Measurements from ENCODE around the gene COL4A3. TPM values are rescaled to one million over a fixed set of nuclear protein-coding genes. Genes with fewer than 3 reads are reported as not detected.

Gene COL4A3
- polyA plus RNA-seq, 4 donors: 41.9 to 64.6 (median 57.6) TPM

DNA sequence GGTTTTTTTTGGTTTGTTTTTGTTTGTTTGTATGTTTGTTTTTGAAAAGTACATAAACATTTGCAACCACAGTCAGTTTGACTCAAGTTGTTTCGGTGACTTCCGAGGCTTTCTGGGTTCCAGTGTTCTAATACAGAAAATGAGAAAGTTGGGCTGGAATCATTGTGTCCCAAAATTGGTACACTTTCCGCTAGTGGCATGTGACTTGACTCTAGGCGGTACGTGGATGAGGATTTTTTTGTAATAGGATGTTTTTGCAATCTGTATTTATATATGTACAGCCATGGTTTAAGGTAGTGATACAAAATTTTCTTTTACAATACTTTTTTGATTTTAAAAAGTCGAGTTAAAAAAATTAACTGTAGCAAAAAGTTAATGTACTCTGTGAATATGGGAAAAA, 162.4 kb downstream of the COL4A3 start:
- DNase-seq (ENCODE audit: low read depth in 4 of 4, low spot score in 3 of 4): no peak

DNA sequence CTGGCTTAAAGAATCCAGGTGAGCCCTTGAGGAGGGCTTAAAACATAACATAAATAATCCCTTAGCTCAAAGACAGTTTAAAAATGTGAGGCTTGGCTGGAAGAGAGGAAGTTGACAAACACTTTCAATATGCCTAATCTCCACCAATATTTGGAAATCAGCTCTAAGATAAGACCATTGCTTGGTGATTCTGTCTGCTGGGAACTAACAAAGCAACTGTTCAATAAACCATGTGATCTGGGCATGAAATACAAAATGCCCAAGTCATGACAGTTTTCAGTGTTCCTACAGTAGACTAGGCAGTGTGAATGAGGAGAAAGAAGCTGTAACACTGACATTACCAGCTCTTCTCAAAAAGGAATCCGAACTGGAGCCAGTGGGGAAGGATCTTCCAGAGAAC, 171.3 kb downstream of the COL4A3 start:
- no peak for DNase-seq (ENCODE audit: low read depth in 4 of 4, low spot score in 3 of 4)

DNA sequence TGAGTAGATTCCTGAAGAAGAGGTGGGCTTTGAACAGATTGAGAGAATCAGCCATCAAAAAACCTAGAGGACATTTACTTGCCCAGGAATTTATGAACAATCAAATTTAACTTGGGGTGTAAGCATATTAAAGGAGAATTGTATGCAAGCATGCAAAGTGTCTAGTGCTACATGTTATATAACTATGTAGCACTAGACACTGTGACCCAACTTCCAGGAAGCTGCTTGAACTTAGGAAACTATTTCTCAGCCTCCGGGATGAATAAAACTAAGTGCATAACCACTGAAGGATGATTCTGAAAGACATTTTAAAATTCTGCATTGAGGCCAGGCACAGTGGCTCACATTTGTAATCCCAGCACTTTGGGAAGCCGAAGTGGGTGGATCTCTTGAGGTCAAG, 173.0 kb downstream of the COL4A3 start:
- DNase-seq (ENCODE audit: low read depth in 4 of 4, low spot score in 3 of 4): no peak

DNA sequence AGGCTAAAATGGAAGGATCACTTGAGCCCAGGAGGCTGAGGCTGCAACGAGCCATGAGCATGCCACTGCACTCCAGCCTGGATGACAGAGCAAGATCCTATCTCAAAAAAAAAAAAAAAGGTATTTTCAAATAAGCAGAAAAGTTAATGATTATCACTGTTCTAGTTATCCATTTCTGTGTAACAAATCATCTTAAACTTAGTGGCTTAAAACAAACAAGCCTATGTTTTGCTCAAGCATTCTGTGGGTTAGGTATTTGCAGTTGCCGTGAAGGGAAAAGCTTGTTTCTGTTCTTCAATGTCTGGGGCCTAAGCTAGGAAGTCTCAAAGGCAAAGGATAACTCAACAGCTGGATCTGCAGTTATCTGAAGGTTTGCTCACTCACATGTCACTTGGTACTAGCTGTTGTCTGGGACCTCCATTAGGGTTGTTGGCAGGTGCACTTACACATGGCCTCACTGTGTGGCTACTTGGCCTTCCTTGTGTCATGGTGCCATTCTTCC, 174.7 kb downstream of the COL4A3 start:
- DNase-seq (ENCODE audit: low read depth in 4 of 4, low spot score in 3 of 4): peak in 1 of 4 donors; percentile 36

DNA sequence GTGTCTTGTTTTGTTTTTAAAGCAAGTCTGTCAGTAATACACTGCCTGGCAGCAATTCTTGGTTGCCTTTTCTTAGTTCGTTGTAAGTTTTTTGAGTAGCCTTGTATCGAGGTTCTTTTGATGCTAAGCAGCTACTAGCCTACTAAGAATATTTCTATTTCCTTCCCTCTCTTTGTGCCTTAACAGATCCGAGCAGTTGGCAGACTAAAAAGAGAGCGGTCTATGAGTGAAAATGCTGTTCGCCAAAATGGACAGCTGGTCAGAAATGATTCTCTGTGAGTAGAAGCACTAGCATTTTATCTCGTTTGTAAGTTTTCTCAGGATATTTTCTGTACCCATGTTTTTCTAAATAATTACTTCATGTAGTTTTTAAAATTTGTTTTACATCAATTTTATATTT, 175.7 kb downstream of the COL4A3 start:
- DNase-seq (ENCODE audit: low read depth in 4 of 4, low spot score in 3 of 4): no peak

DNA sequence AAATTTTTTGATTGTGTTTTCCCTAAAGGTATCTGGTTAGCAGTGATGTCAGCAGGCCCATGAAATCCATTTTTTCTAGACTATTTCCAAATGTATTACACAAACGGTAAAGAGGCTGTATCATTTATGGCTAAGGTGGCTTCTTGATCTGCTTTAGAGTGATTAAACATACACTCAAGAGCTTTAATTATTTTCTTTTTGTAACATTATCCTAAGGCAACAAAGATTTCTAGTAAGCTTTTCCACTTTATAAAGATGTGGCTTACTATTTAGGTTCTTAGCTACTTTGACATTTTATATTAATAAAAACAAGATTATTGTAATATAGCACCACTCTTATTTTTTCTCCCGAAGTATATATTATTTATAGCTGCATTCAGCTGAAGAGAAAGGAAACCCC, 177.1 kb downstream of the COL4A3 start:
- no peak for DNase-seq (ENCODE audit: low read depth in 4 of 4, low spot score in 3 of 4)

DNA sequence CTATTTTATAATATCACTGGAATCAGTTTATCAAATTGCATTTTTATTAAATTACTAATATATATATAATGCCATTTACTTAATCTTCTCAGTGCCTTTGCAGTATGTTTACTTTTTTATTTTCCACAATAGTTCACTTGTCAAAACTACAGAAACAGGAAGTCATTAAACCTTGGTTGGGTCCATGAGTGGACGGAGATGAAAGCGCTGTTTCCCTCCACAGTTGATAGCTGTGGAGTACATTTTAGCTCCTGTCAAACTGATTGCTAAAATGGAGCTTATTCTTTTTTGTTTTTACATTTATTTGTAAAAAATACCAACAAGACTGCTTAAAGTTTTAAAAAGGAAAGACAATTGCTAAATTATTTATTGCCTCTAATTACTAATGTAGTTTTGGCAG, 179.8 kb downstream of the COL4A3 start:
- DNase-seq (ENCODE audit: low read depth in 4 of 4, low spot score in 3 of 4): no peak

DNA sequence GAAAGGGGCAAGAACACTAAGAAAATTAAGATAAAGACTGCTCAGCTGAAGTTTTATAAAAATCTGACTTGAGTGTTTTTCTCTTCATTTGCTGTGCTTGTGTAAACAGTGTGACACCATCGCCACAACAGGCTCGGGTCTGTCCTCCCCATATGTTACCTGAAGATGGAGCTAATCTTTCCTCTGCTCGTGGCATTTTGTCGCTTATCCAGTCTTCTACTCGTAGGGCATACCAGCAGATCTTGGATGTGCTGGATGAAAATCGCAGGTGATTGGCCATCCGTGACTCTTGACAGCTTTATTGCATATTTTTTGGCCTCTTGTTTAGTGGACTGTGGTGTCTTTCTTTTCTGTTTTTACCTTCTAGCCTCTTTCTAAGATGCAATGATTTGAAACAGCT, 182.7 kb downstream of the COL4A3 start:
- DNase-seq (ENCODE audit: low read depth in 4 of 4, low spot score in 3 of 4): no peak

DNA sequence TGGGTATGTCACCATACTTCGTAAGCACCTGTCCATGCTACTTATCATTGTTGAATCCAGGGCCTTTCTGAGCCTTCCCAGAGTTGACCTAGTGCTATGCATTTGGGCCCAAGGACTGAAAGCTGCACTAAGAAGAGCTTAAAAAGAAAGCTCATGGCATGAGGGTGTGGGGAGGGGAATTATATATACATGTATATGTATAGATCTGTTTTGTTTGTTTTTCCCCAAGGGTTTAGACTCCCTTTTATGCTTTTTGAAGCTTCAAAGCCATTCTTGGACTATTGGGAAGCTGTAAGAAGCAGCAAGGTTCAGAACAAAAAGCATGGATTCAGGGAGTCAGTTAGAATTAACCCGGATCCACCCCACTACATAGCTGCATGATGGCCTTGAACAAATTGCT, 183.9 kb downstream of the COL4A3 start:
- DNase-seq (ENCODE audit: low read depth in 4 of 4, low spot score in 3 of 4): no peak

DNA sequence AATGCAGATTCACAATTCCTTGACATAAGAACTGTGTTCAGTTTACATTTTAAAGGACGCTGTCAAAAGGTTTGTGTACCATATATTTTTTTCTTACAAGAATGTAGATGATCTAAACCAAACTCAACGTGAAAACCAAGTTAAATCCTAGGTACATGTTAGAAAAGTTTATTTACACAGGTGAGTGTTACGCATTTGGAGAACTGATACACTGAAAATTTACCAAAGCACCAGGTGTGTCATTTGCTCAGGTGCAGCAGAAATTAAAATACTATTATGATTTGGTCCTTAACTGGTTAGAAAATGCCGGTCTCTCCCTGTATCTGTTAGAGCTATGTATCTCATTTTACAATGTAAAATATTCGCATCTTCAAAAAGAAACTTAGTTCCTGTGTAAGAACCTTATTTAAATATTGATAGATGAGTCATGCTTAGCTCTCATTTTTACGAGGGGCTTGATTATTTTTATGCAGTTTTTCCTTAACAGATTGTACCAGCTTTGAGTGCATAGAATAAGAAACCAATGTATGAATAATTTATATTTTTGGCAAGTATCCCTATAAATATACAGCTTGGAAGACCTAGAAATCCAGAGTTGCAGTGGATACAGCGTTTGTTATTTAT, 185.7 kb downstream of the COL4A3 start:
- DNase-seq (ENCODE audit: low read depth in 4 of 4, low spot score in 3 of 4): no peak

DNA sequence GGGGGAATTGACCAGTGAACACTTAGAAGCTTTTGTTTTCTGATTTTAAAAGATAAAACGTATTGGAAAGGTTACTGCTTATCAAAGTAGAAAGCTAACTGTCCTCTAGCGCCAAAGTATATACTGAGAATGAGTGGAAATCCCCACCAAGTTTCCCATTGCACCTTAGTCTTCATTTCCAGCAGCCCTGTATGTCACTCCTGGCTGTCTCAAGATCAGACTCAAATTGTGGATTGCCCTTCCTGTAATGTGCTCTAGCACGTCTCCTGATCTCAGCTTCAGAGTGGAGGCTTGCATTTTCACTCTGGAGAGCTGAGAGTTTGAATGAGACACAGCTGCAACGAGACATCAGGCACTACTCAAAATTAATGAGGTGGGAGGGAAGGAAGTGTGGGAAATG, 187.2 kb downstream of the COL4A3 start:
- no peak for DNase-seq (ENCODE audit: low read depth in 4 of 4, low spot score in 3 of 4)

DNA sequence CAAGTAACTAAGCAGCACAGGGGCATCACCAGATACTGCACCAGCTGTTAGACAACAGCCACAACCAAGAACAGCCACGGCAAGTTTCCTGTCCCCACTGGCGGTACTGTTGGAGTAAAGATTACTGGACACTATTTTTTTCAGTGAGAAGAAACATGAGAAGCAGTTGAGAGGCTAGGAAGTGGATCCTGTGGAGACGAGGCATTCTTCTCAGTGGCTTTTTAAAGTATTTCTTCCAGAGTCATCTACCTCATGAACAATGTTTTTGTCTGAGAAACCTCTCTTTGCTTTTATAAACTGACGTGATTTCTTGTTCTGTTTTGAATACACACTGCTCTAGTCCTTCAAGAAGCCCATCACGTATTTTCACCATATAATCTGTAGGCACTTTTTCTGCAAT, 195.9 kb downstream of the COL4A3 start:
- no peak for DNase-seq (ENCODE audit: low read depth in 4 of 4, low spot score in 3 of 4)

DNA sequence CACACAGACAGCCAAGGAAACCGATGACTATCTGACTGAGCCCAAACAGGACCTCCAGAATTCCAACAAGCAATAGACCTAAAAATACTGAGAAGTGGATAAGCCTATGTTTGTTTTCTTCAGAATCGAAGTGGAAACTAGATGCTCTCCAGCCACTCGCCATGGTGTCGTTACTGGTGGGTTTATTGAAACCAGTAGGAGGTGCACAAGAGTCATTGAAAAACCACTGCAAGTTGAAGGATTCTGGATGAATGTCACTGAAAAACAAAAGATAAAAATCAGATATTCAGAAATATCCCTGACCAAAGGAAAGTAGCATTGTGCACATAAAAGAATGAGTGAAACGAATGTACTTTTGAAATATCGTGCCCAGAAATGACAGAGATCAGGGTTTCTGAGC, 199.3 kb downstream of the COL4A3 start:
- no peak for DNase-seq (ENCODE audit: low read depth in 4 of 4, low spot score in 3 of 4)

Other genes with a start within 250 kb of the COL4A3 start
- 10 to 100 TPM; 45.7 to 69.7 (median 56.2) TPM for gene COL4A4, start 419 bp upstream of the COL4A3 start, polyA plus RNA-seq (ENCODE audit: insufficient read length in 4 of 4)
- gene MFF, start 160.6 kb downstream of the COL4A3 start, polyA plus RNA-seq (ENCODE audit: insufficient read length in 4 of 4): 100 to 1,000 TPM; 118 to 146 (median 140) TPM
- under 1 TPM; 0.05 to 0.21 (median 0.13) TPM for gene TM4SF20, start 214.7 kb downstream of the COL4A3 start, polyA plus RNA-seq (ENCODE audit: insufficient read length in 4 of 4)
- not detected for gene SCYGR1, start 223.3 kb downstream of the COL4A3 start, polyA plus RNA-seq (ENCODE audit: insufficient read length in 4 of 4)

Measured in right renal pelvis (tissue), 4 donors.